ENCODE data around the gene RIT1. TPM values are rescaled to one million over a fixed set of nuclear protein-coding genes. Genes with fewer than 3 reads are reported as not detected.

Gene RIT1
- total RNA-seq, 1 experiment from 2014 or later = 21.9 TPM

- Mint-ChIP-seq H3K36me3 (ENCODE audit: insufficient read depth, unreplicated experiment) (peaks cover 6% of the 10 kb centered on the region), H3K9me3 (ENCODE audit: unreplicated experiment) (no peaks in the 10 kb centered on the region), H3K27me3 (ENCODE audit: insufficient read depth, unreplicated experiment) (peaks cover 3% of the 10 kb centered on the region), H3K4me3 (ENCODE audit: unreplicated experiment) (no peak overlapping the region), H3K27ac (ENCODE audit: unreplicated experiment) (no peak overlapping the region), H3K4me1 (ENCODE audit: low read depth, unreplicated experiment) (no peaks in the 10 kb centered on the region)
- Histone ChIP-seq H3K9me3 (no peaks in the 10 kb centered on the region), H3K4me3 (ENCODE audit: low read depth, low read length) (no peak overlapping the region), H3K27me3 (replicated peaks; ENCODE audit: control insufficient read depth, insufficient read depth, low read length) (no peaks in the 10 kb centered on the region), H3K4me1 (peaks cover 12% of the 10 kb centered on the region; the same call in 1 of the 2 replicates), H3K36me3 (ENCODE audit: control insufficient read depth, insufficient read depth, low read length) (no peaks in the 10 kb centered on the region)
- ChIA-PET POLR2A (no interaction called here), CTCF (no interaction called here)
- BruUV-seq (replicated peaks) = no TSS peak
- TF ChIP-seq CTCF (IDR thresholded peaks at IDR 0.05; ENCODE audit: insufficient read depth in 1 of 2, low read depth in 1 of 2, low read length in 1 of 2, severe bottlenecking in 1 of 2, unreplicated experiment in 1 of 2) = no peak
- DNase-seq = no peak
- intact Hi-C loops (cut with micrococcal nuclease; ENCODE audit: unreplicated experiment) = no loop called here
These were observed 30.2 kb downstream of the RIT1 start for GRCh38 chr1:155880950-155881349.

GRCh38 chr1:155880251-155880650, 30.9 kb downstream of the RIT1 start:
- CTCF ChIA-PET = no interaction called here
- Histone ChIP-seq H3K27me3 (replicated peaks; ENCODE audit: control insufficient read depth, insufficient read depth, low read length) (no peaks in the 10 kb centered on the region), H3K9me3 (no peaks in the 10 kb centered on the region), H3K4me3 (ENCODE audit: low read depth, low read length) (no peak overlapping the region), H3K36me3 (ENCODE audit: control insufficient read depth, insufficient read depth, low read length) (no peaks in the 10 kb centered on the region), H3K4me1 (peaks cover 12% of the 10 kb centered on the region; the same call in 1 of the 2 replicates)
- BruUV-seq (replicated peaks) = no TSS peak
- no peak for TF ChIP-seq CTCF (IDR thresholded peaks at IDR 0.05; ENCODE audit: insufficient read depth in 1 of 2, low read depth in 1 of 2, low read length in 1 of 2, severe bottlenecking in 1 of 2, unreplicated experiment in 1 of 2)
- H3K27ac Mint-ChIP-seq (ENCODE audit: unreplicated experiment) = no peak overlapping the region
- intact Hi-C loops (cut with micrococcal nuclease; ENCODE audit: unreplicated experiment) = no loop called here
- H3K4me1 Mint-ChIP-seq (ENCODE audit: low read depth, unreplicated experiment) = no peaks in the 10 kb centered on the region
- no peak overlapping the region for H3K4me3 Mint-ChIP-seq (ENCODE audit: unreplicated experiment)
- no peaks in the 10 kb centered on the region for H3K9me3 Mint-ChIP-seq (ENCODE audit: unreplicated experiment)
- POLR2A ChIA-PET = interaction anchor here (0.5 kb wide), 1 partner anchor 55 kb away, joined by 4 read pairs; no protein-coding TSS in a partner anchor
- no peak for DNase-seq
- peaks cover 3% of the 10 kb centered on the region for H3K27me3 Mint-ChIP-seq (ENCODE audit: insufficient read depth, unreplicated experiment)
- H3K36me3 Mint-ChIP-seq (ENCODE audit: insufficient read depth, unreplicated experiment) = peaks cover 6% of the 10 kb centered on the region

- H3K27me3 Mint-ChIP-seq (ENCODE audit: insufficient read depth, unreplicated experiment) = peaks cover 3% of the 10 kb centered on the region
These were observed 33.2 kb downstream of the RIT1 start for GRCh38 chr1:155877945-155878344.

More at GRCh38 chr1:155877945-155878344, 33.2 kb downstream of the RIT1 start:
- Mint-ChIP-seq H3K4me3 (ENCODE audit: unreplicated experiment) (no peak overlapping the region), H3K27ac (ENCODE audit: unreplicated experiment) (no peak overlapping the region), H3K9me3 (ENCODE audit: unreplicated experiment) (no peaks in the 10 kb centered on the region), H3K4me1 (ENCODE audit: low read depth, unreplicated experiment) (no peaks in the 10 kb centered on the region), H3K36me3 (ENCODE audit: insufficient read depth, unreplicated experiment) (peaks cover 6% of the 10 kb centered on the region)
- TF ChIP-seq CTCF (IDR thresholded peaks at IDR 0.05; ENCODE audit: insufficient read depth in 1 of 2, low read depth in 1 of 2, low read length in 1 of 2, severe bottlenecking in 1 of 2, unreplicated experiment in 1 of 2) = no peak
- no peaks in the 10 kb centered on the region for H3K36me3 ChIP-seq (ENCODE audit: control insufficient read depth, insufficient read depth, low read length)
- H3K27me3 ChIP-seq (replicated peaks; ENCODE audit: control insufficient read depth, insufficient read depth, low read length) = no peaks in the 10 kb centered on the region
- DNase-seq = no peak
- POLR2A ChIA-PET = no interaction called here
- peaks cover 12% of the 10 kb centered on the region; the same call in 1 of the 2 replicates for H3K4me1 ChIP-seq
- no TSS peak for BruUV-seq (replicated peaks)
- H3K9me3 ChIP-seq = no peaks in the 10 kb centered on the region
- intact Hi-C loops (cut with micrococcal nuclease; ENCODE audit: unreplicated experiment) = no loop called here
- H3K4me3 ChIP-seq (ENCODE audit: low read depth, low read length) = no peak overlapping the region
- CTCF ChIA-PET = interaction anchor here (1.1 kb wide), 1 partner anchor 60 kb away, joined by 3 read pairs; no protein-coding TSS in a partner anchor
